Esophagus squamous epithelium (tissue), 4 donors: Measurements from ENCODE around the gene KNCN.

Experiments used
- POLR2A ChIP-seq, 4 donors: fragments of 450-650 bp; IDR thresholded peaks; one replicate each; pipeline ENCODE4 v1.6.1; 2017; ENCODE audit warnings: antibody characterized with exemption in 4 of 4, mild to moderate bottlenecking in 4 of 4, moderate library complexity in 3 of 4
- TF ChIP-seq, protein P1 (sequence below), 6 experiments: fragments of 450-650 bp in 4 of 6; fragments of 200-600 bp in 2 of 6; sonication (generic) in 2 of 6; IDR thresholded peaks; one replicate each; pipeline ENCODE4 v1.5.1; 2016 to 2019; ENCODE audit warnings: antibody characterized with exemption in 6 of 6, mild to moderate bottlenecking in 4 of 6, moderate library complexity in 4 of 6

DNA sequence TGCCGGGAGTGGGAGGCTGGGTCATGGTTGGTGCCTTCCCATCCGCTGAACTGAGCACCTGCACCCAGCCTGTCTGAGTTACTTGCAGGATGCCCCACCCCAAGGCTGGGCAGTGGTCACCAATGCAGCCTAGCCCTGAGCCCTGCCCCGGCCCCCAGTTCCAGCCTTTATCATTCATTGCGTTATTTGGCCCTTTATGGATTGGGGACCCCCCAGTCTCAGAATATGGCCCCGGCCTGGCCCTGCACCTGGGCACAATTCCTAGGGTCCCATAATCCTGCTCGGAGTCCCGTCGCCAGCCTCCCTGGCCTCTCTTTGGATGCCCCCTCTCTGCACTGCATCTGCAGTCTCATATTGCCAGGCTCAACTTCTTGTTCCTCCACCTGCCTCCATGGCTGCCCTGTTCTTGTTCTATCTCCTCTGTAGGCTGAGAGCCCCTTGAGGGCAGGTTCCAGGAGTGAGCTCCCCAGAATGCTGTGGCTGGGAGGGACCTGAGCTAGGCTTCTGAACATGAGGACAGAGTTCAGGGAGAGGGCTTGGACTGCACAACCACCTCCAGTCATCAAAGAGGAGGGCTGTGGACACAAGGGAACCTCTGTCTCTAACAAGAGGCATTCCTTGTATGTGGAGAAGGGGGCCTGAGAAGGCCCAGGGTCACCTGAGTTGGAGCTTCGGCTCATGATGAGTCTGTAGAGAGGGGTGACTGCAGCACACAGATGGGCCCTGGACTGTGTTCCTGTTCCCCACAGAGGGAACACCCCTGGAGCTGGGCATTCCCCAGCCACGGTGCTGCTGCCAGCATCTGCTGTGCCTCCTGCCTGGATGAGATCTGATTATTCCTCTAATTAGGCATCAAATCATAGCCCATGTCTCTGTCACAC is 1.1 kb upstream of the KNCN start:
- no peak for TF ChIP-seq POLR2A (IDR thresholded peaks at IDR 0.05)
- TF ChIP-seq, protein P1, sequence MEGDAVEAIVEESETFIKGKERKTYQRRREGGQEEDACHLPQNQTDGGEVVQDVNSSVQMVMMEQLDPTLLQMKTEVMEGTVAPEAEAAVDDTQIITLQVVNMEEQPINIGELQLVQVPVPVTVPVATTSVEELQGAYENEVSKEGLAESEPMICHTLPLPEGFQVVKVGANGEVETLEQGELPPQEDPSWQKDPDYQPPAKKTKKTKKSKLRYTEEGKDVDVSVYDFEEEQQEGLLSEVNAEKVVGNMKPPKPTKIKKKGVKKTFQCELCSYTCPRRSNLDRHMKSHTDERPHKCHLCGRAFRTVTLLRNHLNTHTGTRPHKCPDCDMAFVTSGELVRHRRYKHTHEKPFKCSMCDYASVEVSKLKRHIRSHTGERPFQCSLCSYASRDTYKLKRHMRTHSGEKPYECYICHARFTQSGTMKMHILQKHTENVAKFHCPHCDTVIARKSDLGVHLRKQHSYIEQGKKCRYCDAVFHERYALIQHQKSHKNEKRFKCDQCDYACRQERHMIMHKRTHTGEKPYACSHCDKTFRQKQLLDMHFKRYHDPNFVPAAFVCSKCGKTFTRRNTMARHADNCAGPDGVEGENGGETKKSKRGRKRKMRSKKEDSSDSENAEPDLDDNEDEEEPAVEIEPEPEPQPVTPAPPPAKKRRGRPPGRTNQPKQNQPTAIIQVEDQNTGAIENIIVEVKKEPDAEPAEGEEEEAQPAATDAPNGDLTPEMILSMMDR (IDR thresholded peaks at IDR 0.05): no peak
